Loucy (cell line): ENCODE measurements around the gene SLC22A23.

ENCODE experiments used
- H2AFZ ChIP-seq: fragments of 200-600 bp; sonication (generic); 2 replicates; pipeline ENCODE4 v1.6.0; 2016; ENCODE audit warnings: antibody characterized with exemption, mild to moderate bottlenecking, low read length, moderate library complexity
- H3F3A ChIP-seq: fragments of 200-600 bp; 2 replicates; pipeline ENCODE4 v1.6.0; 2016; ENCODE audit warnings: antibody characterized with exemption, low read depth, mild to moderate bottlenecking
- H3K27me3 ChIP-seq: fragments of 200-600 bp; sonication (generic); 2 replicates; pipeline ENCODE4 v1.6.1; 2014; ENCODE audit warnings: low read length, mild to moderate bottlenecking; ENCODE audit not compliant: insufficient read depth, poor library complexity, severe bottlenecking
- H3K36me3 ChIP-seq: fragments of 200-600 bp; sonication (generic); 2 replicates; pipeline ENCODE4 v1.6.1; 2016; ENCODE audit warnings: low read length; ENCODE audit not compliant: insufficient read depth
- H3K4me1 ChIP-seq: fragments of 200-600 bp; sonication (generic); 2 replicates; pipeline ENCODE4 v1.5.1; 2014; ENCODE audit warnings: low read length, mild to moderate bottlenecking; ENCODE audit not compliant: insufficient read depth, poor library complexity, severe bottlenecking
- H3K4me2 ChIP-seq: fragments of 200-600 bp; sonication (generic); 2 replicates; pipeline ENCODE4 v1.6.0; 2014; ENCODE audit warnings: antibody characterized with exemption, low read length, low read depth, mild to moderate bottlenecking; ENCODE audit not compliant: poor library complexity, severe bottlenecking
- H3K4me3 ChIP-seq: fragments of 200-600 bp; sonication (generic); 2 replicates; pipeline ENCODE4 v1.5.1; 2014; ENCODE audit warnings: low read length, mild to moderate bottlenecking, mixed read lengths; ENCODE audit not compliant: poor library complexity, severe bottlenecking
- H3K79me2 ChIP-seq: fragments of 200-600 bp; sonication (generic); 2 replicates; pipeline ENCODE4 v1.6.1; 2014; ENCODE audit warnings: low read length; ENCODE audit not compliant: insufficient read depth
- H3K9ac ChIP-seq: fragments of 200-600 bp; sonication (generic); 2 replicates; pipeline ENCODE4 v1.6.0; 2014; ENCODE audit warnings: mild to moderate bottlenecking, low read depth, low read length, moderate library complexity; ENCODE audit not compliant: poor library complexity, severe bottlenecking
- H3K9me2 ChIP-seq: fragments of 200-600 bp; sonication (generic); replicated peaks from 2 replicates; pipeline ENCODE4 v1.6.1; 2016; ENCODE audit warnings: low read depth, low read length, mixed read lengths
- H3K9me3 ChIP-seq: fragments of 200-600 bp; sonication (generic); 2 replicates; pipeline ENCODE4 v1.6.1; 2014; ENCODE audit warnings: mild to moderate bottlenecking, antibody characterized with exemption, low read length, low read depth; ENCODE audit not compliant: insufficient read depth
- H4K20me1 ChIP-seq: fragments of 200-600 bp; sonication (generic); 2 replicates; pipeline ENCODE4 v1.6.0; 2014; ENCODE audit warnings: antibody characterized with exemption, low read length, mild to moderate bottlenecking; ENCODE audit not compliant: insufficient read depth, poor library complexity, severe bottlenecking
- EZH2phosphoT487 ChIP-seq: fragments of 200-600 bp; IDR thresholded peaks from 2 replicates; pipeline ENCODE4 v1.6.1; 2018; ENCODE audit warnings: antibody characterized with exemption, mild to moderate bottlenecking, moderate library complexity, borderline replicate concordance
- TF ChIP-seq, protein P1 (sequence below): fragments of 200-600 bp; sonication (generic); conservative IDR thresholded peaks from 2 replicates; pipeline ENCODE4 v1.5.1; 2014; ENCODE audit warnings: mild to moderate bottlenecking, antibody characterized with exemption, low read length

The SLC22A23 gene

DNA sequence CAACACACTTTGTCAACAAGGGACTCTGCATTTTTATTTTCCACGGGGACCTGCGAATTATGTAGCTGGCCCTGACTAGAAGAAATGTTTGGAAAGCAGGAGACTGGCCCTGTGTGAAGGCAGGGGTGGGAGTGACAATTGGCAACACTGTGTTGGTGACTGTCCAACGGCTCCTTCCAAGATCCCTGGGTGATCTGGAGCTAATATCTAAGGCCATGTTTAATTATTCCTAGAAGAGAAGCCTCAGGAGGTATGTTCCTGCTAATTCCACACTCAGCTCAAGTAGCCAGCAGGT is 13.7 kb downstream of the SLC22A23 start:
- no peaks in the 10 kb centered on the region for H3K27me3 ChIP-seq
- no peaks in the 10 kb centered on the region for H4K20me1 ChIP-seq
- H3K4me1 ChIP-seq: peaks cover 8% of the 10 kb centered on the region
- no peaks in the 10 kb centered on the region for H3K36me3 ChIP-seq
- H3F3A ChIP-seq: no peaks in the 10 kb centered on the region
- H3K9ac ChIP-seq: no peak overlapping the region
- no peak overlapping the region for H3K4me2 ChIP-seq
- TF ChIP-seq EZH2phosphoT487: no peak
- TF ChIP-seq, protein P1, sequence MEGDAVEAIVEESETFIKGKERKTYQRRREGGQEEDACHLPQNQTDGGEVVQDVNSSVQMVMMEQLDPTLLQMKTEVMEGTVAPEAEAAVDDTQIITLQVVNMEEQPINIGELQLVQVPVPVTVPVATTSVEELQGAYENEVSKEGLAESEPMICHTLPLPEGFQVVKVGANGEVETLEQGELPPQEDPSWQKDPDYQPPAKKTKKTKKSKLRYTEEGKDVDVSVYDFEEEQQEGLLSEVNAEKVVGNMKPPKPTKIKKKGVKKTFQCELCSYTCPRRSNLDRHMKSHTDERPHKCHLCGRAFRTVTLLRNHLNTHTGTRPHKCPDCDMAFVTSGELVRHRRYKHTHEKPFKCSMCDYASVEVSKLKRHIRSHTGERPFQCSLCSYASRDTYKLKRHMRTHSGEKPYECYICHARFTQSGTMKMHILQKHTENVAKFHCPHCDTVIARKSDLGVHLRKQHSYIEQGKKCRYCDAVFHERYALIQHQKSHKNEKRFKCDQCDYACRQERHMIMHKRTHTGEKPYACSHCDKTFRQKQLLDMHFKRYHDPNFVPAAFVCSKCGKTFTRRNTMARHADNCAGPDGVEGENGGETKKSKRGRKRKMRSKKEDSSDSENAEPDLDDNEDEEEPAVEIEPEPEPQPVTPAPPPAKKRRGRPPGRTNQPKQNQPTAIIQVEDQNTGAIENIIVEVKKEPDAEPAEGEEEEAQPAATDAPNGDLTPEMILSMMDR: no peak
- H3K79me2 ChIP-seq: no peaks in the 10 kb centered on the region
- H3K4me3 ChIP-seq: no peak overlapping the region
- no peaks in the 10 kb centered on the region for H3K9me3 ChIP-seq
- no peaks in the 10 kb centered on the region for H3K9me2 ChIP-seq
- no peak overlapping the region for H2AFZ ChIP-seq

DNA sequence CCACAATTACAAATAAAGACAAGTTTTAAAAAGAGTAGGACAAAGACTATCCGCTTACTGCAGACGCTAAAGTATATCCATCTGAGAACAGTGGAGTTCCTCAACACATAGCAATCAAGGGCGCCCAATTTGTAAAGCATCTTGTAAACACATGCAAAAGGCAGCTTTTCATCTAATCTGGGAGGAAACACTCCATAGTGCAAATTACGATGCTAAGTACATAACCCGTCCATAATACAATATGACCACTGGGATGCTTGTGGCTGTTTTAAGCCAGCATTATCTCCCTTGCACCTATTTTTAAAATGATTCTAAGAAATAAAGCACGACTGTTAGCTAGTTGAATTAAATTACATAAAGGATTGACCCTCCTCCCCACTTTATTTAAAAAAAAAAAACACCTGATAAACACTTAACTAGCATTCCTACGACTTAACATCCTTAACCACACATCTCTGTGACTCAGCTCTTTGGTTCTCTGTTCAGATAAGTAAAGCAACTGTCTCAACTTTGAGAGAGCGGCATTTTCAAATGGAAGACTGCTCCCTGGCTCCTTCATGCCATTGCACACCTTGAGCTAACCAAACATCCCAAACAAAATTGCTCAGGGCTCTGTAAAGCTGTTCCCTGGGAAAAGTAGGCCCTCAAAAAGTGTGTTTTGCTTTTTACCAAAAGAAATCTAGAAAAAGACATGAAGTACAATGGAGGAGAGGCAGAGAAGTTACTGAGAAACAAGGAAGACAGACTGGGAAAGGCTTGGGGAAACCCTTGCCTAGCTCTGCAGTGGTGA is 14.2 kb downstream of the SLC22A23 start:
- Histone ChIP-seq H3K4me2 (no peak overlapping the region), H3K9me3 (no peaks in the 10 kb centered on the region), H2AFZ (no peak overlapping the region), H3K4me1 (peaks cover 8% of the 10 kb centered on the region), H3K4me3 (no peak overlapping the region), H3K36me3 (no peaks in the 10 kb centered on the region), H3K9ac (no peak overlapping the region), H3K79me2 (no peaks in the 10 kb centered on the region), H3F3A (no peaks in the 10 kb centered on the region), H3K27me3 (no peaks in the 10 kb centered on the region), H4K20me1 (no peaks in the 10 kb centered on the region), H3K9me2 (no peaks in the 10 kb centered on the region)
- TF ChIP-seq EZH2phosphoT487: no peak
- TF ChIP-seq, protein P1: no peak

DNA sequence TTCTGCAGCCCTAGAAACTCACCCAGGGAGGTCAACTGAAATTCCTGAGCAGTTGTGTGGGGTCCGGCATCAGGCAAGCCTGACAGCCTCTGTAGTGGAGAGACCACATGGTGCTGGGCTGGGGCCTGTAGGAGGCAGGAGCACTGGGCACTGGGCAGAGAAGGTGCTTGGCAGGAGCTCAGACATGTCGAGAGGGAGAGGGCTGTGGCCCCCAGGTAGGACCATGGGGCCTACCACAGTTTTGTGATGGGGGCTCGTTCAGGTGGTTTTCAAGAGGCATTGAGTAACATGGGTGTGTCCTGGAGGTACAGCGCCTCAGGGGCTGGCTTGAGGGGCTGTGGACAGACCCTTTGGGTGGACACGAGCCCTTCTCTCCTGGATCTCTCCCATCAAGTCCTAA is 15.9 kb downstream of the SLC22A23 start:
- H3K79me2 ChIP-seq: no peaks in the 10 kb centered on the region
- H3K9ac ChIP-seq: no peak overlapping the region
- H3K4me2 ChIP-seq: no peak overlapping the region
- no peaks in the 10 kb centered on the region for H3K9me3 ChIP-seq
- no peaks in the 10 kb centered on the region for H4K20me1 ChIP-seq
- no peak for TF ChIP-seq EZH2phosphoT487
- TF ChIP-seq, protein P1: no peak
- H3F3A ChIP-seq: no peaks in the 10 kb centered on the region
- H3K27me3 ChIP-seq: no peaks in the 10 kb centered on the region
- no peaks in the 10 kb centered on the region for H3K36me3 ChIP-seq
- H2AFZ ChIP-seq: no peak overlapping the region
- no peaks in the 10 kb centered on the region for H3K9me2 ChIP-seq
- H3K4me1 ChIP-seq: peaks cover 8% of the 10 kb centered on the region
- no peak overlapping the region for H3K4me3 ChIP-seq
